DMS114 treated with DMSO at 0.1 percent for 48 hours (cell line): ENCODE results near the gene GRID1.

ENCODE experiments used
- DNase-seq: peaks from one replicate; lab custom pipeline; 2025; ENCODE audit not compliant: unreplicated experiment; lab: John Stamatoyannopoulos, UW

GRID1 gene

GRCh38 chr10:86195521-86196157 is 171.0 kb downstream of the GRID1 start:
- no peak for DNase-seq

GRCh38 chr10:86194684-86195083 is 171.9 kb downstream of the GRID1 start:
- DNase-seq = no peak

- no peak for DNase-seq
Measured at GRCh38 chr10:86193841-86194240, 172.8 kb downstream of the GRID1 start.

GRCh38 chr10:86192691-86193090 is 173.9 kb downstream of the GRID1 start:
- no peak for DNase-seq

- DNase-seq = no peak
Measured at GRCh38 chr10:86192147-86192546, 174.4 kb downstream of the GRID1 start.

GRCh38 chr10:86191686-86192085 is 174.9 kb downstream of the GRID1 start:
- DNase-seq = no peak

- DNase-seq = no peak
Measured at GRCh38 chr10:86191166-86191565, 175.4 kb downstream of the GRID1 start.

- DNase-seq = no peak
Measured at GRCh38 chr10:86190291-86190690, 176.3 kb downstream of the GRID1 start.

- no peak for DNase-seq
Measured at GRCh38 chr10:86189891-86190290, 176.7 kb downstream of the GRID1 start.

- DNase-seq = no peak
Measured at GRCh38 chr10:86188796-86189558, 177.6 kb downstream of the GRID1 start.

- no peak for DNase-seq
Measured at GRCh38 chr10:86188326-86188725, 178.3 kb downstream of the GRID1 start.

- no peak for DNase-seq
Measured at GRCh38 chr10:86187499-86188239, 178.9 kb downstream of the GRID1 start.

- no peak for DNase-seq
Measured at GRCh38 chr10:86186633-86187032, 180.0 kb downstream of the GRID1 start.

GRCh38 chr10:86182595-86182994 is 184.0 kb downstream of the GRID1 start:
- DNase-seq = no peak

- DNase-seq = no peak
Measured at GRCh38 chr10:86182150-86182549, 184.4 kb downstream of the GRID1 start.

- DNase-seq = no peak
Measured at GRCh38 chr10:86180861-86181260, 185.7 kb downstream of the GRID1 start.

GRCh38 chr10:86179961-86180360 is 186.6 kb downstream of the GRID1 start:
- no peak for DNase-seq

- DNase-seq = no peak
Measured at GRCh38 chr10:86179153-86179524, 187.5 kb downstream of the GRID1 start.

GRCh38 chr10:86178401-86179152 is 188.0 kb downstream of the GRID1 start:
- peak; percentile 8 for DNase-seq

- DNase-seq = no peak
Measured at GRCh38 chr10:86177537-86178155, 188.9 kb downstream of the GRID1 start.
